Fibroblast of the aortic adventitia (primary cell): Measurements from ENCODE around the gene AKAP7. TPM values are rescaled to one million over a fixed set of nuclear protein-coding genes. Genes with fewer than 3 reads are reported as not detected.
"Not testable (repeated sequence)": the region's sequence is repeated elsewhere in the genome, so short reads cannot be mapped to it uniquely, and the experiment has no call there.

ENCODE experiments used
- DNase-seq: peaks from one replicate; pipeline ENCODE4 v3.0.0-alpha.2; 2010; ENCODE audit warnings: low read depth
- H3K4me3 ChIP-seq: 2 replicates; pipeline ENCODE4 v1.5.1; 2011; ENCODE audit warnings: low read depth, mild to moderate bottlenecking, control low read depth, low read length, moderate library complexity
- total RNA-seq: library from RNA; depleted of rRNA; stranded (reverse); fragments of >200 nt; gene quantifications from 2 replicates; pipeline ENCODE4 v1.2.3, GENCODE V29; 2012; ENCODE audit warnings: low replicate concordance
- TF ChIP-seq, protein P1 (sequence below): IDR thresholded peaks from 2 replicates; pipeline ENCODE4 v1.5.1; 2011; ENCODE audit warnings: mild to moderate bottlenecking, low read length, control low read depth, inconsistent platforms; ENCODE audit not compliant: insufficient read depth

Gene AKAP7
- total RNA-seq, 1 donor = 5.4 TPM

GRCh38 chr6:131258010-131258652, 122.9 kb downstream of the AKAP7 start:
- TF ChIP-seq, protein P1, sequence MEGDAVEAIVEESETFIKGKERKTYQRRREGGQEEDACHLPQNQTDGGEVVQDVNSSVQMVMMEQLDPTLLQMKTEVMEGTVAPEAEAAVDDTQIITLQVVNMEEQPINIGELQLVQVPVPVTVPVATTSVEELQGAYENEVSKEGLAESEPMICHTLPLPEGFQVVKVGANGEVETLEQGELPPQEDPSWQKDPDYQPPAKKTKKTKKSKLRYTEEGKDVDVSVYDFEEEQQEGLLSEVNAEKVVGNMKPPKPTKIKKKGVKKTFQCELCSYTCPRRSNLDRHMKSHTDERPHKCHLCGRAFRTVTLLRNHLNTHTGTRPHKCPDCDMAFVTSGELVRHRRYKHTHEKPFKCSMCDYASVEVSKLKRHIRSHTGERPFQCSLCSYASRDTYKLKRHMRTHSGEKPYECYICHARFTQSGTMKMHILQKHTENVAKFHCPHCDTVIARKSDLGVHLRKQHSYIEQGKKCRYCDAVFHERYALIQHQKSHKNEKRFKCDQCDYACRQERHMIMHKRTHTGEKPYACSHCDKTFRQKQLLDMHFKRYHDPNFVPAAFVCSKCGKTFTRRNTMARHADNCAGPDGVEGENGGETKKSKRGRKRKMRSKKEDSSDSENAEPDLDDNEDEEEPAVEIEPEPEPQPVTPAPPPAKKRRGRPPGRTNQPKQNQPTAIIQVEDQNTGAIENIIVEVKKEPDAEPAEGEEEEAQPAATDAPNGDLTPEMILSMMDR = no peak
- no peak overlapping the region for H3K4me3 ChIP-seq
- DNase-seq = no peak

DNA sequence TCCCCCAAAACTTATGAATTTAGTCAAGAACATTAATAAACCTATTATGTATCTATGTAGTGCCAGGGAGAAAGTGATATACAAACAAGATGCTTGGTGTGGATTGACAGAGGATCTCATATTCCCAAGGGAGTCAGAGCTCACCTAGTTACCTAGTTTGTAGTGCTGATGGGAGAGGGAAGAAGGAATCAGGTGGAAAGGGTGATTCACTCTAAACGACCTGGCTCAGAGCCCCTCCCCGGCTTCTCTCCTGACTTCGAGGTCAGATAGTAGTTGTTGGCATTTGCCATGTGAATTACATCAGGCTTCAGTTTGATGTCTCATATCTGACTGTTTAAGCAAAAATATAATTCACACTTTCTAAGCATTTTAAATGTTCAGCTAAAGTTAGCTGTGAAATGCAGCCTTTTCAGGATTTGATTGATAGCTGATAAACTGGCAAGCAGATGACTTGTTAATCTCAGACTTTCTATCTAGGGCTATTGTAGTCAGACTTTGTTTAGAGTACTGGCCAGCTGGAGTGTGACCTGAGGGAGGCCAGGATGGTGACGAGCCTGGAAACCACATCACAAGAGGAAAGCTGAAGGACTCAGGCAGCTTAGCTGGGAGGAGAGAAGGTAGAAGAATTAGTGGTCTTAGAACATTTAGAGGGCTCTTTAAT, 123.7 kb downstream of the AKAP7 start:
- TF ChIP-seq, protein P1 = no peak
- no peak for DNase-seq
- H3K4me3 ChIP-seq = no peak overlapping the region

DNA sequence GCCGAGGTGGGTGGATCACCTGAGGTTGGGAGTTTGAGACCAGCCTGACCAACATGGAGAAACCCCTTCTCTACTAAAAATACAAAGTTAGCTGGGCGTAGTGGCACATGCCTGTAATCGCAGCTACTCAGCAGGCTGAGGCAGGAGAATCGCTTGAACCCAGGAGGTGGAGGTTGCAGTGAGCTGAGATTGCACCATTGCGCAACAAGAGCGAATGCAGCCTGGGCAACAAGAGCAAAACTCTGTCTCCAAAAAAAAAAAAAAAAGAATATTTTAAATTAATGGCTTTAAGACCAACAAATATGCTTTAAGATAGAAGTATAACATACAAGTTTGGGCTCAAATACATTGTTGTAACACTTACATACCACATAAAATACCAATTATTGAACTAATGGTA, 125.7 kb downstream of the AKAP7 start:
- not testable (repeated sequence) for DNase-seq, H3K4me3 ChIP-seq

DNA sequence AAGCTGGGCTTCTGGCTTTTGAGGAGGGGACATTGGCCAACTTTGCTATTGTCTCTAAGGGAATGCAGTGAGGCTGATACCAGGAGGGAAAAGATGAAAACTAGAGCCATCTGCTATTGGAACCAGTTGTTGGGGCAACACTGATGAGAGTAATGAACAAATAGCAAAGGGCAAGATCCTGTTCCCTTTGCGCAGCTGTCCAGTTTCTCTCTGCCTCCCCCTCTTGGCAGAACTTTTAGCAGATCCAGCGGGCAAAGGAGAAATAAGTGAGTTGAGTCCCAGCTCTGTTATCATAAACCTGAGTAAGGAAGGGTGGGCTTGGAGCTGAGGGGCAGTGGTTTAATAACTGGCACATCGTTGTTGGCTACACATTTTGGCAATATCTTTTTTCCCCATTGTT, 126.8 kb downstream of the AKAP7 start:
- TF ChIP-seq, protein P1 = peak; percentile 5
- DNase-seq = no peak
- no peak overlapping the region for H3K4me3 ChIP-seq

- TF ChIP-seq, protein P1 = no peak
- DNase-seq = no peak
- H3K4me3 ChIP-seq = no peak overlapping the region
These were observed 130.7 kb downstream of the AKAP7 start for GRCh38 chr6:131265939-131266338.

- no peak overlapping the region for H3K4me3 ChIP-seq
- no peak for DNase-seq
- TF ChIP-seq, protein P1 = no peak
These were observed 133.0 kb downstream of the AKAP7 start for GRCh38 chr6:131268303-131268702.

GRCh38 chr6:131269565-131270391, 134.5 kb downstream of the AKAP7 start:
- no peak overlapping the region for H3K4me3 ChIP-seq
- no peak for DNase-seq
- TF ChIP-seq, protein P1 = no peak
